ENCODE measurements around the gene ATP5IF1. TPM values are rescaled to one million over a fixed set of nuclear protein-coding genes. Genes with fewer than 3 reads are reported as not detected.

ATP5IF1 gene
- total and polyA plus RNA-seq, 11 donors, result 209 to 3,101 (median 423) TPM

DNA sequence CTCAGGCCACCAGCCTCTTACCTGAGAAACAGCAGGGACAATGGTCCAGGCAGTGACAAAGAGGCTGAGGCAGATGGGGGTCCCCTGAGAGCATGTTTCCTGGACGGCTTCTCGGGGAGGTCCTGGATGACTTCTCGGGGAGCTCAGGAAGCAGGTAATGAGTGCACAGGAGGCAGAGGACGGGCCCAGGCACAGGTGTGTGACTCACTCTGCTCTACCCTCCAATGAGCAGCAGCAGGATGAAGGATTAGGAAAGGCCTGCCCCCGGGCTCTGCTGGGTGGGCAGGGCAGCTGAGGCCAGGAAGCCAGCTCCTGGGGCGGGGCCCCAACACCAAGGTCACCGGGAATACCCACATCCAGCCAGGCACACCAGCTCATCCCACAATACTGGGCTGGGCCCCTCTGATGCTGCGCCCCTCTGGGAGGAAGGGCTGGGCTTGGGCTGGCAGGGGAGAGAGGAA lies 42.2 kb upstream of the ATP5IF1 start:
- H3K9me3 ChIP-seq, result no peaks in the 10 kb centered on the region
- no peak overlapping the region for H3K27ac ChIP-seq
- intact Hi-C loops (cut with DNase I), result loop anchor here in 1 of 10 donors (10.0 kb wide), 1 partner anchor 329 kb away; no protein-coding TSS in a partner anchor
- DNase-seq, result no peak
- TF ChIP-seq POLR2A (IDR thresholded peaks at IDR 0.05), result no peak
- TF ChIP-seq, protein P1, sequence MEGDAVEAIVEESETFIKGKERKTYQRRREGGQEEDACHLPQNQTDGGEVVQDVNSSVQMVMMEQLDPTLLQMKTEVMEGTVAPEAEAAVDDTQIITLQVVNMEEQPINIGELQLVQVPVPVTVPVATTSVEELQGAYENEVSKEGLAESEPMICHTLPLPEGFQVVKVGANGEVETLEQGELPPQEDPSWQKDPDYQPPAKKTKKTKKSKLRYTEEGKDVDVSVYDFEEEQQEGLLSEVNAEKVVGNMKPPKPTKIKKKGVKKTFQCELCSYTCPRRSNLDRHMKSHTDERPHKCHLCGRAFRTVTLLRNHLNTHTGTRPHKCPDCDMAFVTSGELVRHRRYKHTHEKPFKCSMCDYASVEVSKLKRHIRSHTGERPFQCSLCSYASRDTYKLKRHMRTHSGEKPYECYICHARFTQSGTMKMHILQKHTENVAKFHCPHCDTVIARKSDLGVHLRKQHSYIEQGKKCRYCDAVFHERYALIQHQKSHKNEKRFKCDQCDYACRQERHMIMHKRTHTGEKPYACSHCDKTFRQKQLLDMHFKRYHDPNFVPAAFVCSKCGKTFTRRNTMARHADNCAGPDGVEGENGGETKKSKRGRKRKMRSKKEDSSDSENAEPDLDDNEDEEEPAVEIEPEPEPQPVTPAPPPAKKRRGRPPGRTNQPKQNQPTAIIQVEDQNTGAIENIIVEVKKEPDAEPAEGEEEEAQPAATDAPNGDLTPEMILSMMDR (IDR thresholded peaks at IDR 0.05), result no peak
- no peaks in the 10 kb centered on the region for H3K27me3 ChIP-seq
- H3K4me3 ChIP-seq, result no peak overlapping the region
- peak in 2 of 4 donors; percentile 30 to 31 for ATAC-seq
- 48 to 73% (median 63%) methylated on average over 4 to 8 of the region's 8 CpGs for WGBS, 4 donors
- peaks cover 0 to 10% (median 8%) of the 10 kb centered on the region in 9 donors for H3K36me3 ChIP-seq
- peaks cover 0 to 34% (median 9%) of the 10 kb centered on the region in 12 donors for H3K4me1 ChIP-seq

DNA sequence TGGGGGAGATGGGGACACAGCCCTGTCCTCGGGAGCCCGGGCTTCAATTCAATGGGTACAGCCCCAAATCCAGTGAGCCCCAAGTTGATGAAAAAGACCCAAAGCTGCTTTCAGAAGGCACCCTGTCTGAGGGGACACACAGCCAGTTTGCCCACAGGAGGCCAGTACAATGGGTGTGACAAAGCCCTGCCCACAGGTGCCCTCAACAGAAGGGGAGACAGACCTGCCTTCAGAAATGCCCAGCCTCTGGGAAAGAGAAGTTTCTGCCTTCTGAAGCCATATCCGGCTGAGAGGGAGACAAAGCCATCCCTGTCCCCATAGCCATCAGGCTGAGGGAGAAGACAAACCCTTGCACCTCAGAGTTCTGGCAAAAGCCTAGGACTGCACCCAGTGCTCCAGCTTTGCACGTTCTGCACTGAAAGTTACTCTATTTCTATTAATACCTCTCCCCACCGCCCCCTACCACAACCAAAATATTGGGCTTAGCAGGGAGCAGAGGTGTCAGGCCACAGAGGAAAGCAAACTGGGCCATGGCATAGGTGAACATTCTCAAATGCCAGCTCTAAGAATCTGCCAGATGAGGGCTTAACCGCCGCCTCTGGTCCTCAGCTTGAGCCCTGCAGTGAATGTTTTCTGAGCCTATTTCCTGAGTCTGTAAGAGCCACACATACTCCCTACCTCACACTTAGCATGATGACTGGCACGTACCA lies 41.4 kb upstream of the ATP5IF1 start:
- Histone ChIP-seq H3K27ac (no peak overlapping the region), H3K4me1 (peaks cover 0 to 39% (median 9%) of the 10 kb centered on the region in 12 donors), H3K4me3 (no peak overlapping the region), H3K36me3 (peaks cover 0 to 18% (median 15%) of the 10 kb centered on the region in 9 donors), H3K9me3 (no peaks in the 10 kb centered on the region), H3K27me3 (no peaks in the 10 kb centered on the region)
- intact Hi-C loops (cut with DNase I), result loop anchor here in 1 of 10 donors (10.0 kb wide), 1 partner anchor 330 kb away; no protein-coding TSS in a partner anchor
- 81 to 91% (median 87%) methylated on average over 6 to 8 of the region's 8 CpGs for WGBS, 4 donors
- no peak for ATAC-seq
- no peak for DNase-seq
- no peak for TF ChIP-seq POLR2A (IDR thresholded peaks at IDR 0.05)
- TF ChIP-seq, protein P1 (IDR thresholded peaks at IDR 0.05), result no peak

DNA sequence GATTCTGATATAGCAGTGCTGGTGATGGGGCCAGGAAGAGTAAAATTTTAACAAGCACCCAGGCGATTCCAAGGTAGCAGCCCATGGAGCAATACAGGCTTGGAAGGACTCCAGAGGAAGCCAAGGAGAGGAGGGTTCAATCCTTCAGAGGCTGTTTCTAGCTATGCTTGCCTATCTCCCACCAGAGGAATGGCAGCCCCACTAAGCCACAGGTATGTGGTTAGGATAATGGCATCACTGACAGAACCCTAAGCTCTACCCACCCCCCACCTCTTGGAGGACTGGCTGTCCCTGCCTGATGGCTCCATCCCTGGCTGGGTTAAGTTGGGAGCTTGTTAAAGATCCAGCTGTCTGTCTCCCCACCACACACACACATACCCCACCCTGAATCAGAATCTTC lies 40.1 kb upstream of the ATP5IF1 start:
- no peak for ATAC-seq
- Histone ChIP-seq H3K27ac (no peak overlapping the region), H3K4me3 (no peak overlapping the region), H3K4me1 (peaks cover 0 to 39% (median 6%) of the 10 kb centered on the region in 12 donors), H3K36me3 (peaks cover 5 to 31% (median 28%) of the 10 kb centered on the region in 9 donors), H3K27me3 (no peaks in the 10 kb centered on the region), H3K9me3 (no peaks in the 10 kb centered on the region)
- DNase-seq, result no peak
- intact Hi-C loops (cut with DNase I), result loop anchor here in 1 of 10 donors (10.0 kb wide), 1 partner anchor 331 kb away; no protein-coding TSS in a partner anchor
- TF ChIP-seq, protein P1 (IDR thresholded peaks at IDR 0.05), result no peak
- no peak for TF ChIP-seq POLR2A (IDR thresholded peaks at IDR 0.05)
- 95 to 100% (median 98%) methylated on average over 1 of the region's 1 CpG for WGBS, 4 donors

DNA sequence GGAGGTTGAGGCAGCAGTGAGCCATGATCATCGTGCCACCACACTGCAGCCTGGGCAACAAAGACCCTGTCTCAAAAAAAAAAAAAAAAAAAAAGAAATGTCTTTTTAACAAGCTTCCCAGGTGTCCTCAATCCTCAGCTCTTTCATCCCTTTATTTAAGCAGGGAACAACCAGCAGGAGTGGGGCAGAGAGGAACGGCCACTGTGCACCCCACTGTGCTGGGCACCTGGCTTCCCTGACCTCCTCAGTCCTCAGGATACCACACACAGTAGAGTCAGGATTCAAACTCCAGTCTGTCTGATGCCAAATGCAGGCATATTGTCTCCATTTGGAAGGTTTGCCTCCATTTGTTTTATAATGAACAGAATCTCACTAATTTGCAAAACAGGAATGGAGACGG lies 39.6 kb upstream of the ATP5IF1 start:
- H3K9me3 ChIP-seq, result no peaks in the 10 kb centered on the region
- no peak overlapping the region for H3K27ac ChIP-seq
- ATAC-seq (no peak), DNase-seq (no peak)
- WGBS, 4 donors, result 72 to 92% (median 82%) methylated on average over 3 of the region's 3 CpGs
- no peak overlapping the region for H3K4me3 ChIP-seq
- H3K36me3 ChIP-seq, result peaks cover 5 to 36% (median 34%) of the 10 kb centered on the region in 9 donors
- no peaks in the 10 kb centered on the region for H3K27me3 ChIP-seq
- intact Hi-C loops (cut with DNase I), result loop anchor here in 1 of 10 donors (10.0 kb wide), 1 partner anchor 332 kb away; no protein-coding TSS in a partner anchor
- TF ChIP-seq POLR2A (IDR thresholded peaks at IDR 0.05), result no peak
- TF ChIP-seq, protein P1 (IDR thresholded peaks at IDR 0.05), result no peak
- H3K4me1 ChIP-seq, result peaks cover 0 to 35% (median 4%) of the 10 kb centered on the region in 12 donors
